Transverse colon (tissue), 4 donors: ENCODE results near the gene DCK.

Experiments used
- CTCF ChIP-seq, 5 experiments: fragments of 200-600 bp in 3 of 5; fragments of 450-650 bp in 2 of 5; sonication (generic) in 3 of 5; IDR thresholded peaks; 1 replicate in 2 of 5; 2 replicates in 3 of 5; pipeline ENCODE4 v1.5.1; 2016 to 2017; ENCODE audit warnings: antibody characterized with exemption in 5 of 5, inconsistent platforms in 3 of 5, mild to moderate bottlenecking in 2 of 5, moderate library complexity in 1 of 5
- EP300 ChIP-seq: sonication (generic); formaldehyde crosslinking; IDR thresholded peaks from one replicate; pipeline ENCODE4 v1.6.1; 2017; ENCODE audit warnings: antibody characterized with exemption, low read depth
- POLR2A ChIP-seq: fragments of 450-650 bp; IDR thresholded peaks from one replicate; pipeline ENCODE4 v1.6.1; 2016; ENCODE audit warnings: antibody characterized with exemption, mild to moderate bottlenecking, moderate library complexity
- POLR2AphosphoS5 ChIP-seq, 3 donors: sonication (generic); formaldehyde crosslinking; IDR thresholded peaks; one replicate each; pipeline ENCODE4 v1.6.1; 2016; ENCODE audit warnings: antibody characterized with exemption in 3 of 3

GRCh38 chr4:70976252-70976651 lies 17.2 kb upstream of the DCK start:
- TF ChIP-seq POLR2A (no peak), CTCF (IDR thresholded peaks at IDR 0.05) (no peak), POLR2AphosphoS5 (IDR thresholded peaks at IDR 0.05) (no peak), EP300 (no peak)
